ENCODE data around the gene DGUOK.
"Not testable (repeated sequence)": the region's sequence is repeated elsewhere in the genome, so short reads cannot be mapped to it uniquely, and the experiment has no call there.

The DGUOK gene

DNA sequence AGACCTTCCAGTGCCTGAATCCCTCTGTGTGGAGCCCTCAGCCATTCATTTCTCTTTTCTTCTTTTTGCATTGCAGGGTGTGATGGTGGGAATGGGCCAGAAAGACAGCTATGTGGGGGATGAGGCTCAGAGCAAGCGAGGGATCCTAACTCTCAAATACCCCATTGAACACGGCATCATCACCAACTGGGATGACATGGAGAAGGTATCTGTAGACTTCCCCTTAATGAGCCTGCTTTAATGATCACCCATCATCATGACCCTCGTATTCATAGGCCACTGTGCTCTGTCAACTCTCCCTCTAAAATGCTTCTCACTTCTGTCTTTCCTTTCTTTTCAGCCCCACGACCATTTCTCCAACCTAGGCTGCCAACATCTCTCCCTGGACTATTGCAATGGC is 24.4 kb upstream of the DGUOK start:
- DNase-seq = no peak

DNA sequence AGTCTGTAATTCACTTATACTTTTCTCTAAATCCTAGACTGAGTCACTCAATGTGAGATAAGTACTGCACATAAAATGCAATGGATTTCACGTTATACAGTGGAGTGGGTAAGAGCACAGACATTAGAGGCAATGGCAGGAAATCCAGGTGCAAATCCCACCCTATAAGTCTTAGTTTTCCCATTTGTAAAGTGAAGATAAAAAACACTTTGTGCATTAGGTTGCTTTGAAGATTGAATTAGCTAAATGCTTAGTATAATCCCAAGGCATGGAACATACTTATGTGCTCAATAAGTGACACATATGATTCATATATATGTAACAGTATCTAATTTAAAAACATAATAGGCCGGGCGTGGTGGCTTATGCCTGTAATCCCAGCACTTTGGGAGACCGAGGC is 23.4 kb upstream of the DGUOK start:
- DNase-seq = no peak

DNA sequence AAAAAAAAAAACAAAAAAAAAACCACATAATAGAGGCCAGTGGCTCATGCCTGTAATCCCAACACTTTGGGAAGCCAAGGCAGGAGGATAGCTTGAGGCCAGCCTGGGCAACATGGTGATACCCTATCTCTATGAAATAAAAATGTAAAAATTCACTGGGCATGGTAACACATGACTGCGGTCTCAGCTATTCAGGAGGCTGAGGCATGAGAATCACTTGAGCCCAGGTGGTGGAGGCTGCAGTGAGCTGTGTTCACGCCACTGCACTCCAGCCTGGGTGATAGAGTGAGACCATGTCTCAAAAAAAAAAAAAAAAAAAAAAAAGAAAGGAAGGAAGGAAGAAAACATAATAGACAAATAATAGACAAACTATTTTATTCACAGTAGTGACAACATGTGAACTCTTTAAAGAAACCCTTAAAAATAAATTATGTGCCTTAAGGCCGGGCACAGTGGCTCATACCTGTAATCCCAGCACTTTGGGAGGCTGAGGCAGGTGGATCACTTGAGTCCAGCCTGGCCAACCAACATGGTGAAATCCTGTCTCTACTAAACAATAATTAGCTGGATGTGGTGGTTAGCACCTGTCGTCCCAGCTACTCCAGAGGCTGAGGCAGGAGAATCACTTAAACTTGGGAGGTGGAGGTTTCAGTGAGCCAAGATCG is 22.6 kb upstream of the DGUOK start:
- not testable (repeated sequence) for DNase-seq

DNA sequence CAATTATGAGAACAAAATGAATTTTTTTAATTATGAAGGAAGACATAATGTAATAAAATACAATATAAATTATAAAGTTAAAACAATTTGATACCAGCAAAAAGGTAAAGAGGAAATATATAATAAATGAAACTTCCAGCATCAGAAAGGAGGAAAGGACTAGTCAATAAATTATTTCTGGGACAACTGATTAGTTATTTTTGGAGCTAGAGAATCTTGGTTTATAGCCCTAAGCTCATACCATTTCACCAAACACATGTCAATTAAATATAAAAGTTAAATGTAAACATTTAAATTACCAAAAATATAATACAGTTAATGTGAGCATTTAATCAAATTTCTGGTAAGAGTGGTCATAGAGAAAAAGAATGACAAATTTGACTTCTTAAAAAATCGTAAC is 21.7 kb upstream of the DGUOK start:
- DNase-seq = no peak

DNA sequence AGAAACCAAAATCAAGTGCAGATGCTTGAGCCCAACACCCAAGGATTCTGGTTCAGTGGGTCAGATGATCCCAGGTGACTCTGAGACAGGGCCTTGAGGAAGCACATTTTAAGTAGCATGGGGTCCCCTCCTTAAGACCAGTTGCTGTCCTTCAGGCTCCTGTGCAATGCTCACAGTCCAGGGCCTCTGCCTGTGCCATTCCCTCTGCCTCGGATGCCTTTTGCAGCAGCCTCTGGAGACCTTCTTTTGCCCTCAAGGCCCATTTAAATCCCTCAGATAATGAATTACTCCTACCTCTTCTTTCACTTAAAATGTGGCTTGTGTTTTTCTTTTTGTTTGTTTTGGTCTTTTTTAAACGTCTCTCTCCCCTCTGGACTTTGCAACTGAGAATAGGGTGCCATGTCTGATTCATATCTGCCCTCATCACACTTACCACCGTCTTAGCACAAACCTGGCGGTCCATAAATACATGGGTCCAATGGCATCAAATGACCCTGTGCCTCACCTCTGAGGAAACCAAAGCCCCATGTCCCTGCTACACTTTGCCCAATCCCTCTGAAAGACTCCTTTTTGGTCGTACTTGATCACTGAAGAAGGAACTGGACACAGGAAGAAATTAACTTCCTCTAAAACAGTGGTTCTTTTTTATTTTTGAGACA is 19.7 kb upstream of the DGUOK start:
- DNase-seq = no peak

DNA sequence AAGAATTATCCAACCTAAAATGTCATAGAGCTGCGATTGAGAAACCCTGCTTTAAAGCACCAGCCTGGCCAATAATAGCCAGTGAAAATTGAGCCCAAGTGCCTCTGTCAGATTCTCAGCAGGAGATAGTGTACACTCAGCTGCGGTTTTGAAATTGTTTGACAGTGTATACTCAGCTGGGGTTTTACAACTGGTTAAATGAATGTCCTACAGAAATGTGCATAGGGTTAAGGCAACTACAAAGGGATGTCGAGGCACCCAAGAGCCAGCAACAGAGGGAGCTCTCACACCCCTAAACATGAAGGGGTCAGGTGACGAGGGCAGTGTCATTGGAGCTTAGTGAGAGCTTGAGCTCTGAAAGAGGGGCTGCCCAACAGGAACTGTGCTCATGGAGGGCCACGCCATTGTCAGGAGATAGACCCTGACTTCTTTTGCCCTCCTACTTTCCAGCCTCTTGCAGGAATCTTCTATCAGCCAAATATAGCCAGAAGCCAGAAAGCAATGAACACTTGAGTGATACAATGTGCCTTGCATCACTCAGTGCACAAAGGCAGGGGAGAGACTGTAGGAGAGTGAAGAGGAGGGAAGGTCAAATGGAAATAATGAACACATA is 18.7 kb upstream of the DGUOK start:
- no peak for DNase-seq

DNA sequence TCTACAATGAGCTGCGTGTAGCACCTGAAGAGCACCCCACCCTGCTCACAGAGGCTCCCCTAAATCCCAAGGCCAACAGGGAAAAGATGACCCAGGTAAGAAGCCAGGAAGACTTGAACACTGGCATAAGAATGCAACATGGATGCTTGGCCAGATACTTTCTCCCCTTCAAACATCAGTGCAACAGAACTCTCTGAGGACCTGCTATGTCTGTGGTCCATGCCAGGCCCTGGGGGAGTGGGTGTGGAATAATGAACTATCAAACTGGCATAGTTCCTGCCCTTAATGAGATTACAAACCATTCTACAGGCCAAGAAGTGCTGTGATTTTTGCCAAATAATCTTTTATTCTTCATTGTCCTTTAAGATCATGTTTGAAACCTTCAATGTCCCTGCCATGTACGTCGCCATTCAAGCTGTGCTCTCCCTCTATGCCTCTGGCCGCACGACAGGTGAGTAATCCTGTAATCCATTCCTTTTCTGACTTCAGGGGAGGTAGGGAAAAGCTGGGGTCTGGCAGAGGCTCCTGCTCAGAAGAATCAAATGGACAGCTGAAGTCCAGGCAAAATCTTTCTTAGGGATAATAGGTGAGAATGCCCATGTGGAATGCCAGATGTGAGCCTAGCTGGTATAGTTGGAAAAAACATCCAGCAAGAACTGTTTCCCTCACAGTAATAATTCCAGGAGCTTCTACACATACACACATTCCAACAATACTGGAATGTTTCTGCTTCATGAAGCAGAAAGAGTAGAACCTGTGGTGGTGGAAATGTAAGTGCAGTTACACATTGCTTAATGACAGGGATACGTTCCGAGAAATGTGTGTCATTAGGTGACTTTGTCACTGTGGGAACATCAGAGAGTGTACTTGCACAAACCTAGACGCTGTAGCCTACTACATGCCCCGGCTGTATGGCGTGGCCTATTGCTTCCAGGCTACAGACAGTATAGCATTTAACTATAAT is 17.7 kb upstream of the DGUOK start:
- DNase-seq = no peak

DNA sequence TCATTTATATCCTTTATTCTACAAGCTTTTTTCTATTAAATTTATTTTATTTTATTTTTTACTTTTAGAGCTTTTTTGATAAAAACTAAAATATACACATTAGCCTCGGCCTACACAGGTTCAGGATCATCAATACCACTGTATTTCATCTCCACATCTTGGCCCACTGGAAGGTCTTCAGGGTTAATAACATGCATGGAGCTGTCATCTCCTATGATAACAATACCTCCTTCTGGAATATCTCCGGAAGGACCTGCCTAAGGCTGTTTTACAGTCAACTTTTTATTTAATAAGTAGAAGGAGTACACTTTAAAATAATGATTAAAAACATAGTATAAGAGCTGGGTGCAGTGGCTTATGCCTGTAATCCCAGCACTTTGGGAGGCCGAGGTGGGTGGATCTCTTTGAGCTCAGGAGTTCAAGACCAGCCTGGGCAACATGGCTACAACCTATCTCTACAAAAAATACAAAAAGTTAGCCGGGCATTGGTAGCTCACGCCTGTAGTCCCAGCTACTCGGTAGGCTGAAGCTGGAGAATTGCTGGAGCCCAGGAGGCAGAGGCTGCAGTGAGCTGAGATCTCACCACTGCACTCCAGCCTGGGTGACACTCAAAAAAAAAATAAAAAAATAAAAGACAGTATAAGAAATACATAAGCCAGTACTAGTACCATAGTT is 15.7 kb upstream of the DGUOK start:
- no peak for DNase-seq

DNA sequence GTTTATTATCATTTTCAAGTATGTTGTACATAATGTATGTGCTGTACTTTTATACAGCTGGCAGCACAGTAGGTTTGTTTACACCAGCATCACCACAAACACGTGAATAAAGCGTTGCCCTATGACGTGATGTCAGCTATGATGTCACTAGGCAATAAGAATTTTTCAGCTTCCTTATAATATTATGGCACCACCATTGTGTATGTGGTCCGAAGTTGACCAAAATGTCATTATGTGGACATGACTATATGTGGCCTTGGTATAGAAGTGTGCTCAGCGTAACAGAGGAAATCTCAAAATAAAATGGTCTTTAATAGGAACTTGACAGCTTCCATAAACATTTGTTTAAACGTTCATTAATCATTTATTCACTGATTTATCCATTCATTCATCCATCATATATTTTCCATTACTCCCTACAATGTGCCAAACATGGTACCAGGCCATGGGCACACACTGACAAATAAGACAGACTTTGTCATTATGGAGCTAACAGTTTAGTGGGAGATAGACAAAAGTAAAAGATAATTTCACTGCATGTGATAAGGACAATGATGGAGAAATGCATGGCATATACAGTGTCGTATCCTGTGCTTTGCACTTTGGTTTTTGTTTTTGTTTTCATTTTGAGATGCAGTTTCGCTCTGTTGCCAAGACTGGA is 15.0 kb upstream of the DGUOK start:
- DNase-seq = no peak

DNA sequence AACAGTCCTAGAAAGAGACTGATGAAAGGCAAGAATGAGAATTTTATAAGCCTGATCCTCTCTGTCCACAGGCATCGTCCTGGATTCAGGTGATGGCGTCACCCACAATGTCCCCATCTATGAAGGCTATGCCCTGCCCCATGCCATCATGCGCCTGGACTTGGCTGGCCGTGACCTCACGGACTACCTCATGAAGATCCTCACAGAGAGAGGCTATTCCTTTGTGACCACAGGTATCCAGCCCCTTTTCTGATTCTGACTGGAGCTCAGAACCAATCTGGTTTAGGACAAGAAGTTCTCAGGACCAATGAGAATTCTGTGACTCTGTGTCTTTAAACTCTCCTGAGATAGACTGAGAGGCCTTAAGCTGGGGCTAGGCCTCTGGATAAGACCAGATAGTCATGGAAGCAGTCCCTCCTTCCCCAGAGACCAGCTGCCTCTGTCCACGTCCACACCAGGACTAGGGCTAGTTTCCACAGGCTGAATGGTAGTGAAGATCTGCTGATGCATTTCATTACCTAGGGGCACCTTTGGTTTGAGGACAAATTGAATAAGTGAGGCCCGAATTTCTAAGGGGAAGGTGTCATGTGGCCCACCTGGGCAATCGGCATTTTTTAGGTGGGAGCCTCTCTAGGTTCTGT is 13.1 kb upstream of the DGUOK start:
- no peak for DNase-seq

DNA sequence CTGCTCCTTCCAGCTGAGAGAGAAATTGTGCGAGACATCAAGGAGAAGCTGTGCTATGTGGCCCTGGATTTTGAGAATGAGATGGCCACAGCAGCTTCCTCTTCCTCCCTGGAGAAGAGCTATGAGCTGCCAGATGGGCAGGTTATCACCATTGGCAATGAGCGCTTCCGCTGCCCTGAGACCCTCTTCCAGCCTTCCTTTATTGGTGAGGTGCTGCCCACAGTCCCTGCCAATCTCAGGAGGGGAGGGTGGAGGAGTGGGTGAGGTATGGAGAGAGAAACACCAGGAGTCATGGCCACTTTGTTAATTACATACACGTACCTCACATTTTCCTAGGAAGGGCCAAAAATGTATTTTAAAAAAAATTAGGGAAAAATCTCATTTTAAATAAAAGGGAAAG is 12.0 kb upstream of the DGUOK start:
- DNase-seq = no peak

DNA sequence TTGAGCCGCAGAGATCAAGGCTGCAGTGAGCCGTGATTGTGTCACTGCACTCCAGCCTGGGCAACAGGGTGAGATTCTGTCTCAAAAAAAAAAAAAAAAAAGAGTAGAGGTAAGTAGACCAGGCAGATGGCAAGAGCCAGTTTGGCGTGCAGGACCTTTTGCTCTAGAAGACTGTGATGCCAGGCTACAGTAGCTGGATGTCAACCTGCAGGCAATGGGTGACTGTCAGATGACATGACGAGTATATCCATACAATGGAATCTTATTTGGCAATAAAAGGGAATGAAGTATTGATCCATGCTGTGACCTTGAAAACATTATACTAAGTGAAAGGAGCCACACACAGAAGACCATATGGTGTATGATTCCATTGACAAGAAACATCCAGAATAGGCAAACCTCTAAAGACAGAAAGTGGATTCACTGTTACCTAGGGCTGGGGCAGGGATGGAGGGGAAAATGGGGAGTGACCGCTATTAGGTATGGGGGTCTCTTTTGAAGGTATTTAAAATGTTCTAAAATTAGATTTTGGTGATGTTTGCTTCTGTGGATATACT is 11.2 kb upstream of the DGUOK start:
- no peak for DNase-seq

DNA sequence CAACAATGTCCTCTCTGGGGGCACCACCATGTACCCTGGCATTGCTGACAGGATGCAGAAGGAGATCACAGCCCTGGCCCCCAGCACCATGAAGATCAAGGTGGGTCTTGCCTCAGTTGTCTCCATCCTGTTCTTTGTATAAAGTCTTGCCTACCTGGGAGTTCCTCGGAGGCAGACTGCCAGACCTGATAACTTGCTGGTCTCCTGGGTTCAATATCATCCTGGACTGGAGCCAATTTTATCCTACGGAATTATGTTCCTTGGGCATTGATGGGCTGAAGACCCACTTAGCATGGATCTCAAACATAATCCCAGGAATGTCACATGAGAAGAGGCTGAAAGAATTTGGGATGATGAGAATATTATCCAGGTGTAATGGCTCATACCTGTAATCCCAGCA is 10.0 kb upstream of the DGUOK start:
- DNase-seq = no peak

DNA sequence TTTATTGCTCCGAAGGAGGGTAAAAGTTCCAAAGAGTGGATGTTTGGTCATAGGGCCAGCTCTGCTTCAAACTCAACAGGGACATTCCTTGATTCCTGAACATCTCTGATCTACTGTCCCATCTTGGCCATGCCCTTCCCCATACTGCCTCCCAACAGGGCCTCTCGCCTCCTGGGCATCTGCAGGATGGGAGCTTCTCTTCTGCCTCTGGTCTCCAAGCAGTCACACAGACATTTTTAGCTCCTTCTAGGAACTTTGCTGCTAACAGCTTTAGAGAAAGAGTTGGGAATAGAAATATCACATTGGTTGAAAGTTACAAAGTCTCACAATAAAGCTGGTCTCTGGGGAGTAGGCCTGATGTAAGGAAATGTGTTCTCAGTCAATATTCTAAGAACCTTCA is 9.4 kb upstream of the DGUOK start:
- DNase-seq = no peak

DNA sequence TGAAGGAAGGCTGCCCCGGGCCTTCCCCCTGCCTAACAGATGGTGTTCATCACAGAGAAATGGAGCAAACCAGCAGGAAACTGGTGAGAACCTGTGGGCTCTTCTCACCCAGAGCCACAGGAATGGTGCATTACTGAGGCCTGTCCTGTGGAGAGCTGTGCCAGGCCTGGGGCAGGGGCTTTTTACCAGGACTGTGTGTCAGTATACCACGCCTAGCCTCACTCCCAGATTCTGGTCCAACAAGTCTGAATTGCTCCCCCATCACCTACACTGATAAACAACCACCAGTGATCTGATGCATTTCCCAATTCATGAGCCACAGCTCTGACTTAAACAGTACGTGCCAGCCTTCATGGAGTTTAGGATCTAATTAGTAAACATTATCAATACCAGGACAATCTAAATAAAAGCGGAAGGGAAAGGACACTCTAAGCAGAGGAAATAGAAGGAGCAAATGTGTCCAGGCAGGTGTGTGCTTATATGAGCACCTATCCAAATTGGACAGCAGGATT is 8.9 kb upstream of the DGUOK start:
- no peak for DNase-seq

DNA sequence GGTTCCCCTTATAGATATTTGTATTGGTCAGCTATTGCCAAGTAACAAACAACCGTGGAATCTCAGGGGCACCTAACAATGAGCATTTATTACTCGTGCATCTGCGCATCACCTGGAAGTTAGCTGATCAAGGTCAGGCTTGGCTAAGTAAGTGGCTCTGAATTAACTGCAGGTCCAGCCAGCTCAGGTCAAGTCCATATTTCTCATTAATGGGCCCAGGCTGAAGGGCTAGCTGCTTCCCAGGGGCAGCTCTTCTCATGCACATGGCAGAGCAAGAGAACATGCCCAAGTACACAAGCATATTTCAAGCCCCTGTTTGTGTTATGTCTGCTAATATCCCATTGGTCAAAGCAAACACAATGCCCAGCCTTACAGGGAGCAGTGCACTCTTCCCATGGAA is 7.8 kb upstream of the DGUOK start:
- no peak for DNase-seq

DNA sequence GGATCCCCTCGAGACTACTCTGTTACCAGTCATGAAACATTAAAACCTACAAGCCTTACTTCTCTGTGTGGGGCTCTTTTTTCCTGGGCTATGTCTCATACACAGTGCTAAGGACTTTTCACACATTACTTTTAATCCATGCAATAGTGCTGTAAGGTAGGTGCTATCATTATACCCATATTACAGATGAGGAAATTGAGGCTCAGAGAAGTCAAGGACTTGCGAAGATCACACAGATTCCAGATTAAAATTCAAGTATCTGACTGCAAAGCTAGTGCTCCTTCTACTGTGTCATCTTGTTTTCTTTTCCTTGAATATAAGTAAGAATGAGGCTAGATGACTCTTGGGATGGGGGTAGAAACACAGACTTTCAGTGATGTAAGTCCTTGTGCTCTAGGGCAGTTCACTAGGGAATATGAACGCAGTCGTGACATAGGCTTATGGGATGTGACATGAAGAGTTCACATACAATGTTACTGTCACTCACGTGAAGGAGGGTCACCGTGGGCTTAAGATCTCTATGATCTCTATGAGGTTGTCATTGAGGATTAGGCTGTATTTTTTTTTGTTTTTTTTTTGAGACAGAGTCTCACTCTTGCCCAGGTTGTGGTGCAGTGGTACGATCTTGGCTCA is 7.0 kb upstream of the DGUOK start:
- DNase-seq = no peak

DNA sequence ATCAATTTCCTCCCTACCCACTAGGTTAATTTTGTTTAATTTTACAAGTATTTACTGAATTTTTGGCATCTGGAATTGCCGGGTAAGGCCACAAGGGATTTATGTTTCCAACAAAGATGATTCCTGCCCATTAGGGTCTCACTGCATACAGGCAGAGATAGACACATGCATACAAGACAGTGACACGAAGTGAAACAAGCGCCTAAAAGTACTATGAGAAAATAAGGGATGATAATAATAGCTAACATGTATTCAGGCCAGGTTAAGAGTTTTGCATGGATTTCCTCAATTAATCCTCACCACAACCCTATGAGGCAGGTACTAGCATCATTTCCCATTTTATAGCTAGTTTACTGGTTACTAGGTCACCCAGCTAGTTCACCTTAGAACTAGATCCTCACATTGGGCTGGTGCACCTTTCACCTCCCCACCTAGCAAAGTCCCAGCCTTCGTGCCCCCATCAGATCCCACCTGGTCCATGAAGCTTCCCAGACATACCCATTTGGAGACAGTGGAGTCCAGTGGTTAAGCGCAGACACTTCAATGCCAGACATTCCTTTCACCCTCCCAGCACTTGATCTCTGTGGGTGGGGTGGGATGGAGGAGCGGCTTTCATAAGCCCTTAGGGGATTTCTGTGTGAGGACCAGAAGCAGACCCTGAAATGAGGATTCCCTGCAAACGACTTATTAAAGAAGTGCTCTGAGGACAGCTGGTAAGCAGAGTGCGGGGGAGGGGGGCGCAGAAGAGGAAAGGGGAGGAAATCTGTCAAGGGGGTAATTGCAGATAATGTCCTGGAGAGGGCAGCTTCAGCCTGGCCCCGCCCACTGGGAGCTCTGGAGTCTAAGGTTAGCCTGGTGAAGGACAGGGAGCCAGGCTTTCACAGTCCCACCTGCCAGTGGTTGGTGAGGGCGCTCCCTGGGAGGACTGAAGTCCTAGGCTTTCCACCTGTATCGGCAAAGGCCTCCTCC is 5.8 kb upstream of the DGUOK start:
- DNase-seq = peak in 1 of 2 donors; percentile 25

DNA sequence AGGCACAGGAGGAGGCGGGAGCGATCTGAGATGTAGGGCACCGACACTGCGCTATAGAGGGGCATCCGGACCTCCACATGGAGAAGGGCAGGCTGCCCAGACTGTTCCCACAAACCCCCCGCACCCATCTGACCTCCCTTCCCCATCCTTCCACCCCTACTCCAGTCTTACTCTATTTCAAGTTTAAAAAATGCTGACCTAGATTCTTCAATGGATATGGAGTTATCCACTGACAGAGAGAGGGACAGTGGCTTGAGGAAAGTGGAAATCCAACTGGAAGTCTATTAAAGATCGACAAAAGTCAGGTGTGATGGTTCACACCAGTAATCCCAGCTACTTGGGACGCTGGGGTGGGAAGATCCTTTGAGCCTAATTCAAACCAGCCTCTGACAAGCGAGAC is 5.1 kb upstream of the DGUOK start:
- no peak for DNase-seq
